DOHH2 (cell line): ENCODE data around the gene ATP5F1E.

Source experiments
- EZH2phosphoT487 ChIP-seq: fragments of 200-600 bp; sonication (generic); IDR thresholded peaks from 2 replicates; pipeline ENCODE4 v1.6.1; 2017; ENCODE audit warnings: borderline replicate concordance, mild to moderate bottlenecking, antibody characterized with exemption, low read length, moderate library complexity, mixed read lengths
- TF ChIP-seq, protein P1 (sequence below): fragments of 200-600 bp; sonication (generic); IDR thresholded peaks from one replicate; pipeline ENCODE4 v1.5.1; 2014; ENCODE audit warnings: antibody characterized with exemption, mild to moderate bottlenecking, low read depth, low read length; ENCODE audit not compliant: poor library complexity, severe bottlenecking

GRCh38 chr20:58989196-58989595 is 42.9 kb downstream of the ATP5F1E start:
- TF ChIP-seq, protein P1, sequence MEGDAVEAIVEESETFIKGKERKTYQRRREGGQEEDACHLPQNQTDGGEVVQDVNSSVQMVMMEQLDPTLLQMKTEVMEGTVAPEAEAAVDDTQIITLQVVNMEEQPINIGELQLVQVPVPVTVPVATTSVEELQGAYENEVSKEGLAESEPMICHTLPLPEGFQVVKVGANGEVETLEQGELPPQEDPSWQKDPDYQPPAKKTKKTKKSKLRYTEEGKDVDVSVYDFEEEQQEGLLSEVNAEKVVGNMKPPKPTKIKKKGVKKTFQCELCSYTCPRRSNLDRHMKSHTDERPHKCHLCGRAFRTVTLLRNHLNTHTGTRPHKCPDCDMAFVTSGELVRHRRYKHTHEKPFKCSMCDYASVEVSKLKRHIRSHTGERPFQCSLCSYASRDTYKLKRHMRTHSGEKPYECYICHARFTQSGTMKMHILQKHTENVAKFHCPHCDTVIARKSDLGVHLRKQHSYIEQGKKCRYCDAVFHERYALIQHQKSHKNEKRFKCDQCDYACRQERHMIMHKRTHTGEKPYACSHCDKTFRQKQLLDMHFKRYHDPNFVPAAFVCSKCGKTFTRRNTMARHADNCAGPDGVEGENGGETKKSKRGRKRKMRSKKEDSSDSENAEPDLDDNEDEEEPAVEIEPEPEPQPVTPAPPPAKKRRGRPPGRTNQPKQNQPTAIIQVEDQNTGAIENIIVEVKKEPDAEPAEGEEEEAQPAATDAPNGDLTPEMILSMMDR, result no peak
- TF ChIP-seq EZH2phosphoT487, result no peak
